Measurements from ENCODE around the gene PCDH1. TPM values are rescaled to one million over a fixed set of nuclear protein-coding genes. Genes with fewer than 3 reads are reported as not detected.

Gene PCDH1
- total RNA-seq, 1 experiment from 2014 or later: 127 TPM

DNA sequence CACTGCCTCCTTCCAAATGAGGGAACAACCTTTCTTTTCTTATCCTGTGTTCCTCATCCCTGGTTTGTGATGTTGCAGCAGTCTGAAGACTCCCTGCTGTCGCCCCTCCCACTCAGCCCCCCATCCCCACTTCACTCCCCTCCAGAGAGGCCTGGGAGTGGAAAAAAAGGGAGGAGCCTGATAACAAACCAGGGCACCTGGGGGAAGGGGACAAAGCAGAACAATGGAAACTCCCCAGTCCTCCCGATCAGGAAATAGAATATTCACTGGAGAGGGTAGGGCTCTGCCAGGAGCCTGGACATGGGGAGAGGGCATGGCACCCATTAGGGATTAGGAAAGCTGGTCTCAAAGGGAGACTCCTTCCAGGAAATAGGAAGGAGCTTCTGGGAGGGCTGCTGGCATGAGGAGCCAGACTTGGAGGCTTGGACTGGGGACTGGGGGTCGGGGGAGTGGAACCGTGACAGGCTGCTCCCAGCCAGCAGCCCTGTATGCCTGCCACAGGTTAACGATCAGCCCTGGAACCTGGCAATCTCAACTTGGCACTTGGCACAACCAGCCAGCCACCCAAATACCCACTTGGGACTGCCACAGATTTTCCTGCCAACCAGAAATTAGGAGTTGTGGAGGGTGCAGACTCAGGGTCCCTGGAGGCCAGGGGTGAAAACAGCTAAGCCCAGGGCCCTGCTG is 20.0 kb downstream of the PCDH1 start:
- peaks cover 59 to 71% of the 10 kb centered on the region in 2 experiments for H3K4me1 Mint-ChIP-seq
- Histone ChIP-seq H2BK15ac (ENCODE audit: low read depth, low read length) (no peak overlapping the region), H2AFZ (ENCODE audit: low read length) (no peak overlapping the region), H4K5ac (ENCODE audit: insufficient read length, low read depth, low read length) (no peak overlapping the region), H3K27me3 (ENCODE audit: insufficient read depth, low read length) (no peaks in the 10 kb centered on the region), H3K4me1 (ENCODE audit: insufficient read depth, low read length) (peaks cover 16% of the 10 kb centered on the region), H2BK5ac (ENCODE audit: insufficient read length, low read length) (no peak overlapping the region), H4K91ac (ENCODE audit: insufficient read length, low read depth, low read length) (no peak overlapping the region), H3K4me2 (ENCODE audit: insufficient read depth, insufficient read length, low read length) (peak overlapping the region; percentile 14), H3K79me2 (ENCODE audit: insufficient read depth, low read length) (no peaks in the 10 kb centered on the region), H3K9me3 (ENCODE audit: control insufficient read depth, low read depth, low read length) (no peaks in the 10 kb centered on the region), H2BK20ac (ENCODE audit: low read depth, low read length, poor library complexity, severe bottlenecking) (no peak overlapping the region), H3K18ac (ENCODE audit: insufficient read length, low read depth, low read length) (no peak overlapping the region), H4K8ac (replicated peaks; ENCODE audit: insufficient read length, low read depth, low read length) (no peak overlapping the region), H3K79me1 (ENCODE audit: insufficient read depth, low read depth, low read length, poor library complexity, severe bottlenecking) (no peaks in the 10 kb centered on the region), H2AK5ac (ENCODE audit: insufficient read length, low read length) (no peak overlapping the region), H3K23me2 (ENCODE audit: insufficient read length, low read depth, low read length, poor library complexity, severe bottlenecking) (peaks cover 2% of the 10 kb centered on the region), H2BK120ac (ENCODE audit: low read depth, low read length, poor library complexity, severe bottlenecking) (no peak overlapping the region), H3K56ac (ENCODE audit: insufficient read length, low read depth, low read length) (no peak overlapping the region), H3K23ac (ENCODE audit: insufficient read length, low read depth, low read length) (no peak overlapping the region), H3K4ac (ENCODE audit: low read depth, low read length) (no peak overlapping the region), H4K20me1 (ENCODE audit: control insufficient read depth, insufficient read depth, insufficient read length) (no peaks in the 10 kb centered on the region), H2BK12ac (ENCODE audit: insufficient read length, low read depth, low read length) (no peak overlapping the region), H3K27ac (ENCODE audit: insufficient read length, low read depth, low read length) (peak overlapping the region; percentile 29), H3K14ac (ENCODE audit: insufficient read depth, low read length) (no peak overlapping the region), H3K9ac (ENCODE audit: extremely low read depth, insufficient read length, low read length) (no peak overlapping the region), H3T11ph (ENCODE audit: low read length) (no peak overlapping the region)
- TF ChIP-seq, protein P1, sequence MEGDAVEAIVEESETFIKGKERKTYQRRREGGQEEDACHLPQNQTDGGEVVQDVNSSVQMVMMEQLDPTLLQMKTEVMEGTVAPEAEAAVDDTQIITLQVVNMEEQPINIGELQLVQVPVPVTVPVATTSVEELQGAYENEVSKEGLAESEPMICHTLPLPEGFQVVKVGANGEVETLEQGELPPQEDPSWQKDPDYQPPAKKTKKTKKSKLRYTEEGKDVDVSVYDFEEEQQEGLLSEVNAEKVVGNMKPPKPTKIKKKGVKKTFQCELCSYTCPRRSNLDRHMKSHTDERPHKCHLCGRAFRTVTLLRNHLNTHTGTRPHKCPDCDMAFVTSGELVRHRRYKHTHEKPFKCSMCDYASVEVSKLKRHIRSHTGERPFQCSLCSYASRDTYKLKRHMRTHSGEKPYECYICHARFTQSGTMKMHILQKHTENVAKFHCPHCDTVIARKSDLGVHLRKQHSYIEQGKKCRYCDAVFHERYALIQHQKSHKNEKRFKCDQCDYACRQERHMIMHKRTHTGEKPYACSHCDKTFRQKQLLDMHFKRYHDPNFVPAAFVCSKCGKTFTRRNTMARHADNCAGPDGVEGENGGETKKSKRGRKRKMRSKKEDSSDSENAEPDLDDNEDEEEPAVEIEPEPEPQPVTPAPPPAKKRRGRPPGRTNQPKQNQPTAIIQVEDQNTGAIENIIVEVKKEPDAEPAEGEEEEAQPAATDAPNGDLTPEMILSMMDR (conservative IDR thresholded peaks at IDR 0.05): no peak
- H3K4me3 Mint-ChIP-seq: peak overlapping the region in 1 of 2 experiments; percentile 43; a peak in 3 of 5 replicates
- peak; percentile 64 for DNase-seq
- peaks cover 50 to 74% (median 66%) of the 10 kb centered on the region in 3 experiments; a peak in 6 of 7 replicates for H3K36me3 Mint-ChIP-seq (ENCODE audit: insufficient read depth in 1 of 3, low read depth in 3 of 3)
- no peaks in the 10 kb centered on the region; the same call in none of the 2 replicates for H3K27me3 Mint-ChIP-seq (ENCODE audit: low read depth)
- H3K9me3 Mint-ChIP-seq: no peaks in the 10 kb centered on the region
- peak overlapping the region; percentile 81 to 87 (median 85) for H3K27ac Mint-ChIP-seq
- no CpG with 5 or more reads among the region's 5 CpGs for WGBS (ENCODE audit: extremely low coverage, insufficient read length, low lambda C conversion rate)

Measured in H9 (cell line).